Measurements from ENCODE around the gene FSTL4.

FSTL4 gene

GRCh38 chr5:133478199-133478985 lies 133.9 kb downstream of the FSTL4 start:
- no peak for DNase-seq (ENCODE audit: low spot score)

- DNase-seq (ENCODE audit: low spot score), result no peak
These were observed 136.4 kb downstream of the FSTL4 start for GRCh38 chr5:133475986-133476385.

- no peak for DNase-seq (ENCODE audit: low spot score)
These were observed 137.3 kb downstream of the FSTL4 start for GRCh38 chr5:133474851-133475590.

- DNase-seq (ENCODE audit: low spot score), result no peak
These were observed 139.1 kb downstream of the FSTL4 start for GRCh38 chr5:133473291-133473690.

- DNase-seq (ENCODE audit: low spot score), result no peak
These were observed 139.5 kb downstream of the FSTL4 start for GRCh38 chr5:133472829-133473228.

- DNase-seq (ENCODE audit: low spot score), result no peak
These were observed 140.6 kb downstream of the FSTL4 start for GRCh38 chr5:133471699-133472098.

GRCh38 chr5:133470841-133471240 lies 141.5 kb downstream of the FSTL4 start:
- DNase-seq (ENCODE audit: low spot score), result no peak

GRCh38 chr5:133469846-133470245 lies 142.5 kb downstream of the FSTL4 start:
- no peak for DNase-seq (ENCODE audit: low spot score)

GRCh38 chr5:133469252-133469651 lies 143.1 kb downstream of the FSTL4 start:
- DNase-seq (ENCODE audit: low spot score), result no peak

- DNase-seq (ENCODE audit: low spot score), result no peak
These were observed 143.7 kb downstream of the FSTL4 start for GRCh38 chr5:133468596-133468995.

- no peak for DNase-seq (ENCODE audit: low spot score)
These were observed 144.4 kb downstream of the FSTL4 start for GRCh38 chr5:133467826-133468463.

GRCh38 chr5:133467335-133467779 lies 145.0 kb downstream of the FSTL4 start:
- DNase-seq (ENCODE audit: low spot score), result no peak

- DNase-seq (ENCODE audit: low spot score), result no peak
These were observed 145.6 kb downstream of the FSTL4 start for GRCh38 chr5:133466556-133467334.

GRCh38 chr5:133464013-133464412 lies 148.3 kb downstream of the FSTL4 start:
- no peak for DNase-seq (ENCODE audit: low spot score)

- no peak for DNase-seq (ENCODE audit: low spot score)
These were observed 150.4 kb downstream of the FSTL4 start for GRCh38 chr5:133461796-133462516.

GRCh38 chr5:133460172-133460758 lies 152.1 kb downstream of the FSTL4 start:
- DNase-seq (ENCODE audit: low spot score), result peak; percentile 17

GRCh38 chr5:133459474-133460160 lies 152.7 kb downstream of the FSTL4 start:
- DNase-seq (ENCODE audit: low spot score), result no peak

GRCh38 chr5:133458435-133458834 lies 153.9 kb downstream of the FSTL4 start:
- DNase-seq (ENCODE audit: low spot score), result no peak

GRCh38 chr5:133457439-133458355 lies 154.6 kb downstream of the FSTL4 start:
- DNase-seq (ENCODE audit: low spot score), result no peak

All from kidney tubule cell (primary cell).